GM18505 (cell line): ENCODE measurements around the gene ELOVL7.
"Not testable (repeated sequence)": the region's sequence is repeated elsewhere in the genome, so short reads cannot be mapped to it uniquely, and the experiment has no call there.

Experiments used
- ATAC-seq: cut with Tn5 transposase; IDR thresholded peaks from one replicate; pipeline ENCODE4 v1.9.1; 2021; ENCODE audit not compliant: unreplicated experiment
- POLR2A ChIP-seq: IDR thresholded peaks from 4 replicates; pipeline ENCODE4 v1.6.1; 2011; ENCODE audit warnings: borderline replicate concordance; ENCODE audit not compliant: insufficient read depth, insufficient read length; ENCODE audit errors: extremely low read depth

The ELOVL7 gene

GRCh38 chr5:60797482-60798153 is 46.5 kb downstream of the ELOVL7 start:
- no peak for ATAC-seq
- no peak for TF ChIP-seq POLR2A

GRCh38 chr5:60795424-60795950 is 48.6 kb downstream of the ELOVL7 start:
- not testable (repeated sequence) for ATAC-seq

- no peak for ATAC-seq
- no peak for TF ChIP-seq POLR2A
Measured at GRCh38 chr5:60794691-60795090, 49.4 kb downstream of the ELOVL7 start.

GRCh38 chr5:60792438-60792837 is 51.6 kb downstream of the ELOVL7 start:
- TF ChIP-seq POLR2A, result no peak
- ATAC-seq, result no peak

- TF ChIP-seq POLR2A, result no peak
- no peak for ATAC-seq
Measured at GRCh38 chr5:60789551-60789950, 54.5 kb downstream of the ELOVL7 start.

GRCh38 chr5:60788863-60789513 is 55.1 kb downstream of the ELOVL7 start:
- ATAC-seq, result no peak
- TF ChIP-seq POLR2A, result no peak

GRCh38 chr5:60779466-60779865 is 64.6 kb downstream of the ELOVL7 start:
- TF ChIP-seq POLR2A, result no peak
- no peak for ATAC-seq

GRCh38 chr5:60776343-60776742 is 67.7 kb downstream of the ELOVL7 start:
- no peak for ATAC-seq
- no peak for TF ChIP-seq POLR2A

- no peak for TF ChIP-seq POLR2A
- no peak for ATAC-seq
Measured at GRCh38 chr5:60765019-60765709, 78.9 kb downstream of the ELOVL7 start.

GRCh38 chr5:60763061-60763460 is 81.0 kb downstream of the ELOVL7 start:
- no peak for ATAC-seq
- no peak for TF ChIP-seq POLR2A

GRCh38 chr5:60754495-60754894 is 89.6 kb downstream of the ELOVL7 start:
- ATAC-seq, result no peak
- TF ChIP-seq POLR2A, result no peak

GRCh38 chr5:60744682-60745081 is 99.4 kb downstream of the ELOVL7 start:
- no peak for TF ChIP-seq POLR2A

GRCh38 chr5:60743511-60744314 is 100.4 kb downstream of the ELOVL7 start:
- no peak for ATAC-seq
- TF ChIP-seq POLR2A, result no peak

More at GRCh38 chr5:60744682-60745081, 99.4 kb downstream of the ELOVL7 start:
- ATAC-seq, result no peak
